Measurements from ENCODE around the gene BSG. TPM values are rescaled to one million over a fixed set of nuclear protein-coding genes. Genes with fewer than 3 reads are reported as not detected.

BSG gene
- total RNA-seq, 4 donors from 2014 or later, result 304 to 416 (median 362) TPM

GRCh38 chr19:588741-589692 lies 16.6 kb downstream of the BSG start:
- H3K4me3 ChIP-seq, result peak overlapping the region in 3 of 4 donors; percentile 22 to 32 (median 25)
- H3K27ac ChIP-seq (replicated peaks in 1 of 4), result no peak overlapping the region
- WGBS, result 29% methylated on average over 11 of the region's 54 CpGs
- intact Hi-C loops (cut with DNase I), result no loop called here
- no peak for TF ChIP-seq POLR2A (IDR thresholded peaks at IDR 0.05; ENCODE audit: low read depth)
- TF ChIP-seq POLR2AphosphoS5 (IDR thresholded peaks at IDR 0.05), result no peak
- TF ChIP-seq, protein P1, sequence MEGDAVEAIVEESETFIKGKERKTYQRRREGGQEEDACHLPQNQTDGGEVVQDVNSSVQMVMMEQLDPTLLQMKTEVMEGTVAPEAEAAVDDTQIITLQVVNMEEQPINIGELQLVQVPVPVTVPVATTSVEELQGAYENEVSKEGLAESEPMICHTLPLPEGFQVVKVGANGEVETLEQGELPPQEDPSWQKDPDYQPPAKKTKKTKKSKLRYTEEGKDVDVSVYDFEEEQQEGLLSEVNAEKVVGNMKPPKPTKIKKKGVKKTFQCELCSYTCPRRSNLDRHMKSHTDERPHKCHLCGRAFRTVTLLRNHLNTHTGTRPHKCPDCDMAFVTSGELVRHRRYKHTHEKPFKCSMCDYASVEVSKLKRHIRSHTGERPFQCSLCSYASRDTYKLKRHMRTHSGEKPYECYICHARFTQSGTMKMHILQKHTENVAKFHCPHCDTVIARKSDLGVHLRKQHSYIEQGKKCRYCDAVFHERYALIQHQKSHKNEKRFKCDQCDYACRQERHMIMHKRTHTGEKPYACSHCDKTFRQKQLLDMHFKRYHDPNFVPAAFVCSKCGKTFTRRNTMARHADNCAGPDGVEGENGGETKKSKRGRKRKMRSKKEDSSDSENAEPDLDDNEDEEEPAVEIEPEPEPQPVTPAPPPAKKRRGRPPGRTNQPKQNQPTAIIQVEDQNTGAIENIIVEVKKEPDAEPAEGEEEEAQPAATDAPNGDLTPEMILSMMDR (IDR thresholded peaks at IDR 0.05), result no peak
- TF ChIP-seq EP300 (IDR thresholded peaks at IDR 0.05), result no peak
- peaks cover 21 to 41% (median 31%) of the 10 kb centered on the region in 4 donors for H3K4me1 ChIP-seq
- no peak for DNase-seq (ENCODE audit: extremely low spot score)
- H3K9me3 ChIP-seq, result no peaks in the 10 kb centered on the region
- peaks cover 12 to 94% (median 35%) of the 10 kb centered on the region in 4 donors for H3K27me3 ChIP-seq
- H3K36me3 ChIP-seq, result no peaks in the 10 kb centered on the region

DNA sequence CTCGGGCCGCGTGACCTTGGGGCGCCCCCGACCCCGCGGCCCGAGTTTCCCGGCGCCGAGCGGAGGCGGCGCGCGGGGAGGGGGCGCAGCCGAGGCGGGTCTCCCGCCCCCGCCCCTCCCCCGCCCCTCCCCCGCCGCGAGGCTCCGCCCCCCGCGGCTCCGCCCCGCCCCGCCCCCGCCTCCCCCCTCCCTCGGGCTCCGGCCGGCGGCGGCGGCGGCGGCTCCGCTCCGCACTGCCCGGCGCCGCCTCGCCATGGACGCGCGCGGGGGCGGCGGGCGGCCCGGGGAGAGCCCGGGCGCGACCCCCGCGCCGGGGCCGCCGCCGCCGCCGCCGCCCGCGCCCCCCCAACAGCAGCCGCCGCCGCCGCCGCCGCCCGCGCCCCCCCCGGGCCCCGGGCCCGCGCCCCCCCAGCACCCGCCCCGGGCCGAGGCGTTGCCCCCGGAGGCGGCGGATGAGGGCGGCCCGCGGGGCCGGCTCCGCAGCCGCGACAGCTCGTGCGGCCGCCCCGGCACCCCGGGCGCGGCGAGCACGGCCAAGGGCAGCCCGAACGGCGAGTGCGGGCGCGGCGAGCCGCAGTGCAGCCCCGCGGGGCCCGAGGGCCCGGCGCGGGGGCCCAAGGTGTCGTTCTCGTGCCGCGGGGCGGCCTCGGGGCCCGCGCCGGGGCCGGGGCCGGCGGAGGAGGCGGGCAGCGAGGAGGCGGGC lies 17.4 kb downstream of the BSG start, which contains the start of gene HCN2:
Gene HCN2 (plus strand): TSS at position 189 of the 703 bp plus-strand sequence. CDS start 65 bp downstream, at position 254.
- TF ChIP-seq POLR2AphosphoS5 (IDR thresholded peaks at IDR 0.05) (no peak), EP300 (IDR thresholded peaks at IDR 0.05) (no peak), POLR2A (IDR thresholded peaks at IDR 0.05; ENCODE audit: low read depth) (no peak)
- TF ChIP-seq, protein P1 (IDR thresholded peaks at IDR 0.05), result no peak
- Histone ChIP-seq H3K27ac (replicated peaks in 1 of 4) (no peak within 1 kb of the TSS), H3K9me3 (no peaks in the 10 kb centered on the region), H3K27me3 (peaks cover 12 to 94% (median 35%) of the 10 kb centered on the region in 4 donors), H3K36me3 (no peaks in the 10 kb centered on the region), H3K4me3 (peak within 1 kb of the TSS in 3 of 4 donors; percentile 30 to 43 (median 32)), H3K4me1 (peaks cover 21 to 36% (median 29%) of the 10 kb centered on the region in 4 donors)
- WGBS, result 0% methylated on average over 2 of the region's 132 CpGs
- no peak for DNase-seq (ENCODE audit: extremely low spot score)
- intact Hi-C loops (cut with DNase I), result no loop called here

DNA sequence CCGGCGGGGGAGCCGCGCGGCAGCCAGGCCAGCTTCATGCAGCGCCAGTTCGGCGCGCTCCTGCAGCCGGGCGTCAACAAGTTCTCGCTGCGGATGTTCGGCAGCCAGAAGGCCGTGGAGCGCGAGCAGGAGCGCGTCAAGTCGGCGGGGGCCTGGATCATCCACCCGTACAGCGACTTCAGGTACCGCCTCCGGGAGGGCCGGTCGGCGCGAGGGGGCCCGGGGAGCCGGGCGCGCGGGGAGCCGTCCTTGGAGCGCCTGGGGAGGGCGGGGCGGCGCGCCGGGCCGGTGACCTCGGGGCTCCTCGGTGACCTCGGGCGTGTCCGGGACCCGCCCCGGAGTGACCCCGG lies 18.0 kb downstream of the BSG start:
- no peak for DNase-seq (ENCODE audit: extremely low spot score)
- TF ChIP-seq POLR2AphosphoS5 (IDR thresholded peaks at IDR 0.05) (no peak), POLR2A (IDR thresholded peaks at IDR 0.05; ENCODE audit: low read depth) (no peak), EP300 (IDR thresholded peaks at IDR 0.05) (no peak)
- TF ChIP-seq, protein P1 (IDR thresholded peaks at IDR 0.05), result no peak
- Histone ChIP-seq H3K27me3 (peaks cover 12 to 94% (median 35%) of the 10 kb centered on the region in 4 donors), H3K27ac (replicated peaks in 1 of 4) (no peak overlapping the region), H3K36me3 (no peaks in the 10 kb centered on the region), H3K4me1 (peaks cover 21 to 36% (median 29%) of the 10 kb centered on the region in 4 donors), H3K4me3 (peak overlapping the region in 2 of 4 donors; percentile 30 to 43), H3K9me3 (no peaks in the 10 kb centered on the region)
- 0% methylated on average over 2 of the region's 50 CpGs for WGBS
- intact Hi-C loops (cut with DNase I), result no loop called here

GRCh38 chr19:590750-591098 lies 18.3 kb downstream of the BSG start:
- Histone ChIP-seq H3K36me3 (no peaks in the 10 kb centered on the region), H3K4me1 (peaks cover 21 to 36% (median 29%) of the 10 kb centered on the region in 4 donors), H3K9me3 (no peaks in the 10 kb centered on the region), H3K4me3 (peak overlapping the region in 2 of 4 donors; percentile 30 to 43), H3K27me3 (peaks cover 12 to 93% (median 35%) of the 10 kb centered on the region in 4 donors), H3K27ac (replicated peaks in 1 of 4) (no peak overlapping the region)
- no peak for DNase-seq (ENCODE audit: extremely low spot score)
- 23% methylated on average over 6 of the region's 41 CpGs for WGBS
- no peak for TF ChIP-seq POLR2A (IDR thresholded peaks at IDR 0.05; ENCODE audit: low read depth)
- TF ChIP-seq, protein P1 (IDR thresholded peaks at IDR 0.05), result no peak
- no peak for TF ChIP-seq EP300 (IDR thresholded peaks at IDR 0.05)
- TF ChIP-seq POLR2AphosphoS5 (IDR thresholded peaks at IDR 0.05), result no peak
- intact Hi-C loops (cut with DNase I), result no loop called here

Data from esophagus muscularis mucosa (tissue), 4 donors.